Measurements from ENCODE around the gene AHDC1. TPM values are rescaled to one million over a fixed set of nuclear protein-coding genes. Genes with fewer than 3 reads are reported as not detected.

The AHDC1 gene
- total and polyA plus RNA-seq, 9 of the 15 experiments (the other 6 are each of a cell fraction or from before 2014, with no cell fraction given) = 0.21 to 36.4 (median 4.7) TPM

DNA sequence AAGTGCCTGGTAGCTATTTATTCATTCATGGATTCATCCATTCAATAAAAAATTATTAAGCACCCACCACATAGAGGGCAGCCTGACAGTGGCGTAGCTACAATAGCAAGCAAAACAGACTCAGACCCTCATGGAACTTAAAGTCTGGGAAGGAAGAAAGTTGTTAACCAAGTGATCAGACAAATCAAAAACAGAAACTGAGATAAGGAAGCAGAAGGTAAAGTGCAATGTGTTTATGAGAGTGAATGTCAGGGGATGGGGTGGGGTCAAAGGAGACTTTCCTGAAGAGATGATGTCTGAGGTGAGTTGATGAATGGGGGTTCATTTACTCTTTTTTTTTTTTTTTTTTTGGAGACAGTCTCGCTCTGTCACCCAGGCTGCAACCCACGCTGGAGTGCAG, 111.1 kb downstream of the AHDC1 start:
- 92% methylated on average over 3 of the region's 3 CpGs for WGBS (ENCODE audit: insufficient coverage, low coverage, missing lambda C conversion rate)
- FAIRE-seq (no peak), DNase-seq (ENCODE audit: extremely low read depth in 1 of 4, low spot score in 3 of 4) (no peak), ATAC-seq (no peak)
- Histone ChIP-seq H4K20me1 (replicated peaks; ENCODE audit: control insufficient read depth, insufficient read depth, low read length) (peaks cover 8% of the 10 kb centered on the region), H3K9me3 (replicated peaks; ENCODE audit: control insufficient read depth, insufficient read depth, low read depth, low read length) (no peaks in the 10 kb centered on the region), H2AFZ (ENCODE audit: low read depth, low read length) (peak overlapping the region; percentile 78), H3K4me3 (no peak overlapping the region), H3K9ac (ENCODE audit: insufficient read depth in 1 of 2, low read depth in 2 of 2, low read length in 2 of 2) (no peak overlapping the region), H3K4me2 (ENCODE audit: insufficient read depth, low read length) (no peak overlapping the region), H3K36me3 (ENCODE audit: control insufficient read depth, insufficient read depth, low read length) (no peaks in the 10 kb centered on the region; the same call in 2 of the 3 replicates), H3K79me2 (ENCODE audit: control insufficient read depth, insufficient read depth, low read length) (peaks cover 23% of the 10 kb centered on the region), H3K27ac (ENCODE audit: extremely low read depth, low read depth, low read length) (no peak overlapping the region), H3K9me1 (ENCODE audit: control insufficient read depth, insufficient read depth, low read length) (no peaks in the 10 kb centered on the region), H3K4me1 (replicated peaks in 1 of 2; ENCODE audit: control insufficient read depth in 2 of 2, insufficient read depth in 2 of 2, low read length in 2 of 2) (peaks cover 12 to 22% of the 10 kb centered on the region in 2 experiments; a peak in 4 of 5 replicates), H3K27me3 (ENCODE audit: control insufficient read depth in 2 of 2, insufficient read depth in 2 of 2, low read length in 2 of 2) (no peaks in the 10 kb centered on the region)
- BruUV-seq (replicated peaks) = no TSS peak
- intact Hi-C loops (cut with micrococcal nuclease) (loop anchor here (5.0 kb wide), 2 partner anchors 75 to 1025 kb away; no protein-coding TSS in a partner anchor), in situ Hi-C loops (cut with MboI) (no loop called here)
- POLR2A ChIA-PET = interaction anchor here (0.8 to 1.8 kb wide), 3 partner anchors 9 to 43 kb away, joined by 3 to 4 read pairs (median 3); no protein-coding TSS in a partner anchor
- CTCF ChIA-PET (ENCODE audit: low intra/inter-chr PET ratio) = no interaction called here
- TF ChIP-seq ZNF124 (CRISPR knock-in tag; IDR thresholded peaks at IDR 0.05) (no peak), ATF7 (IDR thresholded peaks at IDR 0.05) (no peak), SAFB (IDR thresholded peaks at IDR 0.05; ENCODE audit: borderline replicate concordance, low read depth, low read length) (no peak), SNRNP70 (optimal IDR thresholded peaks at IDR 0.05; ENCODE audit: low read depth, low read length) (no peak), EWSR1 (IDR thresholded peaks at IDR 0.05; ENCODE audit: borderline replicate concordance, low read depth, partially characterized antibody) (no peak), NRF1 (conservative IDR thresholded peaks at IDR 0.05 in 1 of 2, IDR thresholded peaks at IDR 0.05 in 1 of 2) (no peak), NCOR1 (IDR thresholded peaks at IDR 0.05) (no peak), SETDB1 (IDR thresholded peaks at IDR 0.05; ENCODE audit: low read length) (no peak), SMC3 (conservative IDR thresholded peaks at IDR 0.05; ENCODE audit: insufficient read depth, low read depth, low read length) (no peak), TBP (optimal IDR thresholded peaks at IDR 0.05; ENCODE audit: low read depth, low read length) (no peak), ZNF140 (CRISPR knock-in tag; IDR thresholded peaks at IDR 0.05) (no peak), SMARCE1 (IDR thresholded peaks at IDR 0.05) (no peak), SUPT5H (IDR thresholded peaks at IDR 0.05) (no peak), KDM4B (IDR thresholded peaks at IDR 0.05; ENCODE audit: borderline replicate concordance in 2 of 2, low read depth in 1 of 2) (no peak), RBBP5 (IDR thresholded peaks at IDR 0.05; ENCODE audit: borderline replicate concordance, insufficient read depth, low read length, poor library complexity, severe bottlenecking) (no peak)
- TF ChIP-seq, protein P1, sequence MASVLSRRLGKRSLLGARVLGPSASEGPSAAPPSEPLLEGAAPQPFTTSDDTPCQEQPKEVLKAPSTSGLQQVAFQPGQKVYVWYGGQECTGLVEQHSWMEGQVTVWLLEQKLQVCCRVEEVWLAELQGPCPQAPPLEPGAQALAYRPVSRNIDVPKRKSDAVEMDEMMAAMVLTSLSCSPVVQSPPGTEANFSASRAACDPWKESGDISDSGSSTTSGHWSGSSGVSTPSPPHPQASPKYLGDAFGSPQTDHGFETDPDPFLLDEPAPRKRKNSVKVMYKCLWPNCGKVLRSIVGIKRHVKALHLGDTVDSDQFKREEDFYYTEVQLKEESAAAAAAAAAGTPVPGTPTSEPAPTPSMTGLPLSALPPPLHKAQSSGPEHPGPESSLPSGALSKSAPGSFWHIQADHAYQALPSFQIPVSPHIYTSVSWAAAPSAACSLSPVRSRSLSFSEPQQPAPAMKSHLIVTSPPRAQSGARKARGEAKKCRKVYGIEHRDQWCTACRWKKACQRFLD (CRISPR knock-in tag; IDR thresholded peaks at IDR 0.05) = no peak
- TF ChIP-seq, protein P2, sequence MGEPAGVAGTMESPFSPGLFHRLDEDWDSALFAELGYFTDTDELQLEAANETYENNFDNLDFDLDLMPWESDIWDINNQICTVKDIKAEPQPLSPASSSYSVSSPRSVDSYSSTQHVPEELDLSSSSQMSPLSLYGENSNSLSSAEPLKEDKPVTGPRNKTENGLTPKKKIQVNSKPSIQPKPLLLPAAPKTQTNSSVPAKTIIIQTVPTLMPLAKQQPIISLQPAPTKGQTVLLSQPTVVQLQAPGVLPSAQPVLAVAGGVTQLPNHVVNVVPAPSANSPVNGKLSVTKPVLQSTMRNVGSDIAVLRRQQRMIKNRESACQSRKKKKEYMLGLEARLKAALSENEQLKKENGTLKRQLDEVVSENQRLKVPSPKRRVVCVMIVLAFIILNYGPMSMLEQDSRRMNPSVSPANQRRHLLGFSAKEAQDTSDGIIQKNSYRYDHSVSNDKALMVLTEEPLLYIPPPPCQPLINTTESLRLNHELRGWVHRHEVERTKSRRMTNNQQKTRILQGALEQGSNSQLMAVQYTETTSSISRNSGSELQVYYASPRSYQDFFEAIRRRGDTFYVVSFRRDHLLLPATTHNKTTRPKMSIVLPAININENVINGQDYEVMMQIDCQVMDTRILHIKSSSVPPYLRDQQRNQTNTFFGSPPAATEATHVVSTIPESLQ (CRISPR knock-in tag; IDR thresholded peaks at IDR 0.05) = no peak
- TF ChIP-seq, protein P3, sequence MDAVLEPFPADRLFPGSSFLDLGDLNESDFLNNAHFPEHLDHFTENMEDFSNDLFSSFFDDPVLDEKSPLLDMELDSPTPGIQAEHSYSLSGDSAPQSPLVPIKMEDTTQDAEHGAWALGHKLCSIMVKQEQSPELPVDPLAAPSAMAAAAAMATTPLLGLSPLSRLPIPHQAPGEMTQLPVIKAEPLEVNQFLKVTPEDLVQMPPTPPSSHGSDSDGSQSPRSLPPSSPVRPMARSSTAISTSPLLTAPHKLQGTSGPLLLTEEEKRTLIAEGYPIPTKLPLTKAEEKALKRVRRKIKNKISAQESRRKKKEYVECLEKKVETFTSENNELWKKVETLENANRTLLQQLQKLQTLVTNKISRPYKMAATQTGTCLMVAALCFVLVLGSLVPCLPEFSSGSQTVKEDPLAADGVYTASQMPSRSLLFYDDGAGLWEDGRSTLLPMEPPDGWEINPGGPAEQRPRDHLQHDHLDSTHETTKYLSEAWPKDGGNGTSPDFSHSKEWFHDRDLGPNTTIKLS (IDR thresholded peaks at IDR 0.05; ENCODE audit: borderline replicate concordance, low read depth) = no peak
- TF ChIP-seq, protein P4, sequence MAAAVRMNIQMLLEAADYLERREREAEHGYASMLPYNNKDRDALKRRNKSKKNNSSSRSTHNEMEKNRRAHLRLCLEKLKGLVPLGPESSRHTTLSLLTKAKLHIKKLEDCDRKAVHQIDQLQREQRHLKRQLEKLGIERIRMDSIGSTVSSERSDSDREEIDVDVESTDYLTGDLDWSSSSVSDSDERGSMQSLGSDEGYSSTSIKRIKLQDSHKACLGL (CRISPR knock-in tag; IDR thresholded peaks at IDR 0.05; ENCODE audit: borderline replicate concordance, poor library complexity, severe bottlenecking) = no peak

All from K562 (cell line).